HG02678 (cell line): ENCODE measurements around the gene NDC1.

Experiments used
- ATAC-seq: cut with Tn5 transposase; IDR thresholded peaks from one replicate; pipeline ENCODE4 v1.9.1; 2021; ENCODE audit warnings: mild to moderate bottlenecking, moderate library complexity; ENCODE audit not compliant: unreplicated experiment

NDC1 gene

DNA sequence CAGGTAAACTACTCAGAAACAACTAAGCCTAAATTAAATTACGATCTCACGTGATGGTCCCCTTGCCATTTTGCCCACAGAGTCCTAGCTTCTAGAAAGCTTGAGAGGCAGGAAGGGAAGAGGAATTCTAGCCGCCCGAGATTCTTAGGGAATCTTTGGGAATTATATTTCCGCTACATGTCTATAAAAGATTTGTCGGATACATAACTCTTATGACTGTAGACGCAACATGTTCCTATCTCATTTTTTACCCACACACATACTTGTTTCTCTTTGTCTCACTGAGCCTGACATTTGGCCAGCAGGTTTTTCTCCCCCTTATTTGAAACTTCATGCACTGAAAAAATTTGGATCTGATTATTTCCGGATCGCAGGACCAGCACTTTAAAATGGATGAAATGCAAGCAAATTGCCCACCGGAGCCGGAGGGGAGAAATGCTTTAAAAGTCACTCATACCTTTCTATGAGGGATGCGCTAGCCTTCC, 104.6 kb downstream of the NDC1 start:
- no peak for ATAC-seq

DNA sequence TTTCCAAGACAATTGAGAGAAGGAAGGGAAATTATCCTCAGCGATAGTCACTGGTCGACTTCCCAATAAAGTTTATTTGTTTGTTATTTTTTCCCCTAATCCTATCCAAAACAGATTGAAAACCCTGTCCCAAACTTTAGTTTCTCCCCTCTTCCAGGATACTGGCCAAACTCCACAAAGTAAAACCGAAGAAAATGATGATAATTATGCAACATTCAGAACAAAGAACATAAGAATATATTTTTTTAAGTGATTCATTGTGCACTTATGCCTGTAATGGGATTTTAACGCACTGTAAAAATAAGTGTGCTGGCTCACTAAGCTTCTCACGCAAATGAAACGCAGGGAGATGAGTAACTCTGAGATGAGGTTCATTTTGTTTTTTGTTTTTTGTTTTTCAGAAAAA, 105.2 kb downstream of the NDC1 start:
- no peak for ATAC-seq

DNA sequence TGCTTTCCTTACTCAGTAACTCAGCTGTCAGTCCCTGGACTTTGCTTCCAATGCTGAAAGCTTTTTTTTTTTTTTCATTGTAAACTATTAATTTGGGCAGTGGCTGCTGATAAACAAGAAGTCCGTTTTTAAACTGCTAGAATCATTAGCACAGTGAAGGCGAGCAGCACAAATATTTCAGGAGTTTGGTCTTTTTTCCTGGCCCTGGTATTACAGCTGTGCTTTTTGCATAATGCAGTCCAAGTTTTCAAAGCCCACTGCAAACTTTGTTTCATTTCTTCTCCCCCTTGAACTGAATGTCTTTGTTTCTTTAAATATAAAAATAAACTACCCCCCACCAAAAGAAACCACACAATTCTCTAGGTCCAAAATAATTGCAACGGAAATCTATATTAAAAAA, 105.7 kb downstream of the NDC1 start:
- no peak for ATAC-seq

DNA sequence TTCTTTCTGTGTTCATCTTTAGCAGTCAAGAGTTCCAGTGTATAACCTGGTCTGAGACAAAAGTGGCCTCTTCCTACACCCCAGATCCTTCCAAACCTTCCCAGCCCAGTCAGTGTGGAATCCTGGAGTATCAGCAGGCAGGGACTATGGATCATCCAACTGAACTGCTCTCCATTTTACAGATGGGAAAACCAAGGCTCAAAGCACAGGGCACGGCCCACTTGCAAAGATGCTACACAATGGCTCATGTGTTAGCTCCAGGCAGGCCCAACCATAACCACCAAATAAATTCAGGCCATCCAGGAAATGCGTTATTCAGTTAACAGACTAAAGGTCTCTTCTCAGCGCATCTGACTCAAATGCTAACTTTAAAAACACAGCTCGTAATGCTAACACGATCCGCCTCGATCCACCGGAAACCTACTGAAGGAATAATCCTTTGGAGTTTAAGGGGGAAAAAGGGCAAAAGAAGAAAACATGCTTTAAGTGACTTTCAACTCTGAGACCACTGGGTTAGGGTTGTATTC, 106.3 kb downstream of the NDC1 start:
- no peak for ATAC-seq

DNA sequence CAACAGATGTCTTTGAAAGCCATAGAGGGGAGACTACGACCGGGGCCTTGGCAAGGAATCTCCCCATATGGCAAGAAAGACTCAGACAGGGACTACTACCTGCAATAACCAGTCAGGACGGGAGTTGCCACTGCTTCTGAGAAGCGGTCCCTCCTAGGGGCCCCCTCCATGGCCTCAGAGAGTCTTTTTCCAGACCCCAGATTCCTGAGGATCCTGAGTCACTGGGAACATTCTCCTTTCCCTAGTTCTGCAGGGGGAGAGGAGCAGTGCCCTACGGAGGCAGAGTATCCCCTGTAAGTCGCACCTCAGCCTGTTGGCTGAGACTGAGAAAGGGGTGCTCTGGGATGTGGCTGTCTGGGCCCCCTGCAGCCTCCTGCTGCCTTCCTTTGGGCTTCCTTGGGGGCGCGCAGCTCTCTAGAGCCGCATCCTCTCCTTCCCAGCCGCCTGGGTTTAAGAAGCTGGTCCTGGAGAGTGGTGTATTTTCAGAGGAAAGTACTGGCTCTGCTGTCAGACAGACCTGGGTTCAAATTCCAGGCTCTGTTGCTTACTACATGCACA, 107.0 kb downstream of the NDC1 start:
- ATAC-seq, result no peak

DNA sequence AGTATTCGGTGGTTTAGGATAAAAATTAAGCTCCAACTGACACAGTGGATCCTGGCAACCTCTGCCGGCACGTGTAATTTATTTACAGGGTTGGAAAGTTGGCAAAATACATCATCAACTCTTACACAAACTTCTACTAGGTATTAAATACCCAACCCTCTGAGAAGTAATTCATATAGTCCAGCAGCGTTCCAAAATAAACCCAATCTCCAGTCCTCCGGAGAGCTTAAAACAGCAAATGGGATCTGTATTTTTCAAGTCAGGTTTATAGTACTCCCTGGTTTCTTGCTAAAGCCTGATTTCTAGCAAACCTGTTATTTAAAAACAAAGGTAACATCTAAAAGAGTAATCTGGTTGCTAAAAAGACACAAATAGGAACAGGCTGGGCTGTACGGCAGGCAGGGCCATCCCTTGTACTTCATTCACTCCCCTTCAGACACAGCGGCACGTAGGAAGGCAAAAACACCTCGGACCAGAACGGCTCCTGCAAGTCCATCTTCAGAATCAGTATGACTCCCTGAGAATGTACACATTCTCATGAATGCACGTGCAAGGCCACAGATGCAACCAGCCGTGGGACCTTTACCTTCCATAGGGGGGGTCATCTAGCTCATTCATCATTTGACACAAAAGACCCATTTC, 107.8 kb downstream of the NDC1 start:
- ATAC-seq, result no peak

DNA sequence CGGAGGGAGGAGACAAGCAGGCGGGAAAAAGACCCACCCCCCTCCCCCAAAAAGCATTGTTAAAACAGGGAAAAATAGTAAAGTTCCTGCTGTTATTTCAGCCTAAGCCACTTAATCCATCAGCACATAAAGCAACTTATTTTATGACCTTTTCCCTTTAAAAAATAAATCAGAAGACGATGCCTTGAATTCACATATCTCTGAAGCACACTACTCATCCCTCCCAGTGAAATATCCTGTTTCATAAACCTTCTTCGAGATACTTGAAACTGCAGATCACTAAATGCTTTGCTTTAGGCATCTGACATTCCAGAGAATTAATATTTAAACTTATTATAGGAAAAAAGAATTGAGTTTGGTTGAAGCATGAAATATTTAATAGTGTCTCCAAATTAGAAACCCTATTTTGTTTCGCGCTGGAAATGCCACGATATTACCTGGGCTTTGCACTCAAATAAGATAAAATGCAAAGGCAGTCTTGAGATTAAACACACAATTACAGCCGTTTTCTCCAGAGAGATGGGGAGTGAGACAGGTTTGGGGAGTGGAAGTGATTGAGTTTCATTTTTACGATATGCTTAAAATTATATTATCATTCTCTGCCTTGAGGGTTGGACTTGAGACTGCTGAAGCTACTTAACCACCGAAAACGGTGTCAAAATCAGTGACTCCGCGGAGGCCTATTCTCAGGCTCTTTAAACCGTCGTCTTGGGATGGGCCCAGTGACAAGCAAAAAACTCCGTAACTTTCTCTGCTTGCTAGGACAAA, 108.5 kb downstream of the NDC1 start:
- no peak for ATAC-seq

DNA sequence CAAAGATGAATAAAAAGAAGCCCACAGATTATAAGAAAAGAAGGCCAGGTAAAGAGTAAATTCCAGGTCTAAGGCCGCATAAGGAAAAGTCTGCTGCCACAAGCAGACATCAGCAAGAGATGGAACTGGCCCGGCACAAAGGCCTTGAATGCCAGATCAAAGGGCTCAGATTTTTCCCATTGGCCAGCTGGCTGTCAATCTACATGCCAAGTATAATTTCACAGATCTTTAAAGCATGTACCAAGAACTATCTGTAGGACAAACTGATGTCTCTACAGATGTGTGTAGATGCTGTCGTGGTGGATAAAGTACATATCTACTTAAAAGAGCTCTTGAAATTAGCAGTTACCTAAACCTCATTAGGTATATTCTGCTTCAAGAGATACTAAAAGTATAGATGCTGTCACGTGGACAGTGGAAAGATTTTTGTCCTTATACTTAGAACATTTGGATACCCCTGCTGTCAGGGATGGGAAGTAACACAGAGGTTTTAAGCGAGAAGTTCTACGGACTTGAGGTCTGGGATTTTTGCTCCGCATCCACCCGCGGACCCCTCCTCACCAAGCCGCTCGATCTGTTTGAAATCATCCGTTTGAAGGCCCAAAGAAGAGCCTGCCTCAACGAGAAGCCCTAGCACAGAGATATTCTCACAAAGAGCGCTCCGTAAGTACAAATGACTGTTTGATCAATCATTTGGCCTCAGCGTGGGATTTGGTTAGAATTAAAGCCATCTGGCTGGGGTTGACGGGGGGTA, 109.2 kb downstream of the NDC1 start:
- ATAC-seq, result no peak

DNA sequence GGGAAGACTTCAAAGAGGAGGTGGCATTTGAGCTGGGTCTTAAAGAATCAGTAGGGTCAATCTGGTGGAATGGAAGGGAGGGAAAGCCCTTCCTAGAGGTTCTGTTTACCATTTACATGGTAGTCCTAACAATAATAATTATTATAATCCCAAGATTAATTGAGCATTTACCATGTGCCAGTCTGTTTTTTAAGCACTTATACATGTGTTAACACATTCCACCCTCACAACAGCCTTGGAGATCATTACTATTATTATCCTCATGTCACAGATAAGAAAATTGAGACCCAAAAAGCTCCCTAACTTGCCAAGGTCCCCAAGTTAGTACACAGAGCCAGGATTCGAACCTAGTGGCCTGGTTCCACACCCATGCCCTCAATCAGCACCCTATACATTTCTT, 109.9 kb downstream of the NDC1 start:
- no peak for ATAC-seq

DNA sequence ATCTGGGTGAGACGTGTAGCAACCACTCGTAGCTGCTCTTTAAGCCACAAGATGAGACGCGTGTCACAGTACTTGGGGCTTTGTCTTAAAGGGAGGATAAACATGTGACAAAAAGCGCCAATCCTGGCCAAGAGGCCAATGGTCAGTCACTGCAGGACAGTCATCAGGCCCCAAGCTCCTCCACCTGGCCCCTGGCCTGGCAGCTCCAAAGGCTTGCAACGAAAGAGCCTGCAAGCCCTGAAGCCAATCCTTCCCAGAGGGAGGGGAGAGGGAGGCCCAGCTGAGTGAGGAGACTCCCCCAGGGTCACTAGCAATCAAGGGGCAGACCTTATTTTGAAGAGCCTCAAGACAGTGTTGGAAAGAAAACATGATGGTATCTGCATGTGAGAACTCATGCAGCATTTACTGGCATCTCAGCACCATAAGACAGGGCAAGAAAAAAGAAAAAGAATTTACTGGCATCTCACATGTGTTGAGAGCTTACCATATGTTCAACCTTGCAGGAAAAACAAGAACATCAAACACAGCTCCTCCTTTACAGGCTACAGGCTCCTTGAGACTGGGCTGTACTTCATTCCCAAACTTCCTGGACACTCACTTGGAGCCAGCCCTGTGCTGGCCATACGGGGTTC, 110.5 kb downstream of the NDC1 start:
- ATAC-seq, result no peak

DNA sequence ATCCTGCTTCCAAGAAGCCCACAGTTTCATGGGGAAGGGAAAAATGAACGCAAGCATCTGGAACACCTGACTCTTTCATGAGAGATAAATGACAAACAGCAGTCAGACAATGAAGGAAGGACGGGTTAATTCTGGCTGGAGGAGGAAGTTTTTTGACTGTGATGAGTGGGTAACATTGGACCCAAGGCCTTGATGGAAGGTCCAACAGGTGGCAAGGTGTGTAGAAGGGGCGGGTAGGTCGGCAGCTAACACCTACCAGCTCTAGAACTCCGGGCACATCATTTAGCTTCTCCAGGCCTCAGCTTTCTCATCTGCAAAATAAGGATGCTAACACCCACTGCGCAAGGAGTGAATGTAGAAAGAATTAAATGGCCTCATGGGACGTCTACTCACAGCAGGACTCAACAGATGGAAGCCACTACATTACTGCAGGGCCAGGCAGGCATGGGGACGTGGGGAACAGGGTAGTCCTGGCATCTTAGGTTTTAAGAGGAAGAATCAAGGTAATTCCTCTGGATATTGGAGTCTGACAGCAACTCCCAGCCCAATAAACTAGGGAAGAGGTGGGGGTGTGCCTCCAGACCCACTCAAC, 112.0 kb downstream of the NDC1 start:
- no peak for ATAC-seq

DNA sequence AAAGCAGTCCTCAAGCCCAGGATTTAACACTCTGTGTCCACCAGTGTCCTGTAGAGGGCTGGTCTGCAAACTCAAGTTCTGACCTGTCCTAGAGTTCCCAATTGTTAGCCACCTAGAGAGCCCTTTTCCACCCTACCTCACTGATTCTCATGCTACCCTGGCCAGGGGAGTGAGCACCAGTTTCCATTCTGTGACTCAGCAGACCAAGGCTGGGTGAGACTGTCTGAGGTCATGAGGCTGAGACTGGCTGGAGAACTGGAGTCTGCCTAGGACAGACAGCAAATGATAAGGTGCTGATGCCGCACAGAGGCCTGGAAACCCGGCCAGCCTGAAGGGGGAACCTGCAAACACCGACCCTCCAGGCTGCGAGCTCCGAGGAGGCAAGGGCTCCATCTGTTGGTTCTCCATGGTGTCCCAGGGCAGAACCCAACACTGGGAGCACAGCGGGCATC, 112.8 kb downstream of the NDC1 start:
- no peak for ATAC-seq

DNA sequence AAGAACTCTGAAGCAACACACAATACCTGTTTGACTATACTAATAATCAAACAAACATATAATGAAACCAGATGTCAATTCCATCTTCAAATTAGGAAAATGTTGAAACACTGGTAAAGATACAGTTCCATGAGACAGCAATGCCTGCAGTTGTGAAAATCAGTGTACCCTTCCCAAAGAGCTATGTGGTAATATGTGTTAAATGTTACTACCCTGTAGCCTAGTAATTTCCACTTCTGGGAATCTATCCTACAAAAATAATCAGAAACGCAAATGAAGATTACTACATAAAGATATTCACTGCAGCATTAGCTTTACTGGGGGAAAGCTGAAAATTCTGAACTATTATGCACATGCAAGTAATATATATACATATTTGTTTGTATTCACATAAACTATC, 116.1 kb downstream of the NDC1 start:
- no peak for ATAC-seq

DNA sequence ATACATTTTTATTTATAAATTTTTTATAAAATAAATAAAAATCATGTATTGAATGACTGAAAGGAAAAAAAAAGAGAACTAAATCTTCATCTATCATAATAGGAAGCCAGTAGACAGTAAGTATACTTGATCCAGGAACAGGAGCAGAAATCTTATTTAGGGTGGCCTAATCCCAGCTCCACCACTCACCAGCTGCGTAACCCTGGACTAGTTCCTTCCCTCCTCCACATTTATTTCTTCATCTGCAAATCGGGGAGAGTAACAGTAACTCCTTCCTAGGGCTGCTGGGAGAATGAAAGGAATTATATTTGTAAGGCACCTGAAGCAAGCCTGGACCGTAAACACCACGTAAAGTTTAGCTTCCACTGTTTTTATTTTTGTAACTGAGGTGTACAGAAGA, 117.0 kb downstream of the NDC1 start:
- ATAC-seq, result no peak

DNA sequence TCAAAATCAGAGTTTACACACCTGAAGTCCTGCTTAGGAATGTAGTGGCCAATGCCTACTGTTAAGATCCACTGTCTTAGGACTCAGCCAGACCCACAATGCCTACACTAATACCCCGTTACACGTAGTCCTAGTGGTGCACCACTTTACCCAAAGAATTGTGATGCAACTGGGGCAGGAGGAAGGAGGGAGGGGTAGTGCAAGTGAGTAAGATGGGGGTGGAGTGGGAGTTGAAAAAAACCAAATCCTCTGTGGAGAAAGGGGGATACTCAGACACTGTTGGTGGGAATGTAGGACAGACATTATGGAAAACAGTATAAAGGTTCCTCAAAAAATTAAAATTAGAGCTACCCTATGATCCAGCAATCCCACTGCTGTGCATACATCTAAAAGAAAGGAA, 118.6 kb downstream of the NDC1 start:
- no peak for ATAC-seq

DNA sequence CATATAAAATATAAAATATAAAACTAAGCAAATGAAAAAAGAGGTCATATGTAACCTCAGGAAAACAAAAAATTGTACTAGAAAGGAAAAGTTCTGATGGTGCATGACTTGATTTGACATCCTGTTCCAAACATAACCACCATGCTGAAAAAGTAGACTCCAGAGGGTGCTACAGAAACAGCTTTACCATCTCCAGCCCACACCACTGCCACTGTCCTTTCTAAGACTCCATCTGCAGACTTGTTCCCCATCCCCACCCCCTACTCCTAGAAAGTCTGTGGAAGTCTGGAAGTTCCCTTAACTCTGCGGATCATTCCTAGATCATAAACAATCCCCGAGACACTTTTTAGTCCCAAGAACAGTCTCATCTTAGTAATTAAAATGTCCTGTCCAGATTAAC, 119.7 kb downstream of the NDC1 start:
- ATAC-seq, result no peak

DNA sequence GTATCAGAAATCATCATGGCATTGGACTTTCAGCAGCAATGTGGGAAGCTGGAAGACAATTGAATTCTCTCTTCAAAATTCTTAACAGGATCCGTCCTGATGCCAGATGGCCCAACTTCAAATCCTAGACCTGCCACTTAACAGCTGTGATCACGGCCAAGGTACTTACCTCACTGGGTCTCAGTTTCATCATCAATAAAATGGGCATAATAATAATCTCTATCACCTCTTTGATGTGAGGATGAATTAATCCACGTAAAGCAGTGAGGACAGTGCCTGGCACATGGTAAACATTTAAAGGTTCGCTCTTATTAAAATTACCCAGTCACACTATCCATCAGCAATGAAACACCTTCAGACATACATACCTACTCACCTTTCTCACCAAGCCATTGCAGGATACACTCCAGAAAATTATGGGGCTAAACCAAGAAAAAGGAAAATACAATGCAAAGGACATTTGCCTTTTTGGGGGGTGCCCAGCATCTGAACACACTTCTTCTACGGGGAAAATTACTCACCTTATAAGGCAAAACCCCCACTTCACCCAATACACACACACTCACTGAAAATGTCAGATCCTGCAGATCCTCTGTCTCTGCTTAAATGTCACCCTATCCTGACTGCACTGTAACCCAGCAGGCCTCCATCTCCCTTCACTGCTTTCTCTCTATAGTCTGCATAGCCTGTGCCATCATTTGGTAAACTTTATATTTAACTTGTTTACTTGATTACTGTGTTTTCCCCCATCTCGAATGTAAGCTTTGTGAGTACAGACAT, 120.9 kb downstream of the NDC1 start:
- ATAC-seq, result no peak

DNA sequence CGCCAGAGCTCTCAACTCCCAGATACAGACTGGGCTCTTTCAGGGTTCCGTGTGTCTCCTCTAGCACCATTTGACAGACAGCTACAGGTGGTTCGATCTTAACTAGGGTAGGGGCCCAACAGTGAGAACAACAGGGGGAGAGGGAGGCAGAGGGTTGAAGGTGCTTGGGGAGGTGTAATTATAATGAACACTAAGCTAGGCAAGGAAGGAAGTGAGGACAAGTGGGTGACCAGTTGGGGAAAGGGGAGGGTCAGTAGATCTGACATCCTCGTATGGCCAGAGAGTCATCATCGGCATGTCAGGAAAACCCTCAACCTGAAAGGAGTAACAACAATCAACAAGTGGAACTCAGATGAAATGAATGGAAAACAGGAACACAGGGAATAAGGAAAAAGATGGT, 121.9 kb downstream of the NDC1 start:
- ATAC-seq, result no peak

DNA sequence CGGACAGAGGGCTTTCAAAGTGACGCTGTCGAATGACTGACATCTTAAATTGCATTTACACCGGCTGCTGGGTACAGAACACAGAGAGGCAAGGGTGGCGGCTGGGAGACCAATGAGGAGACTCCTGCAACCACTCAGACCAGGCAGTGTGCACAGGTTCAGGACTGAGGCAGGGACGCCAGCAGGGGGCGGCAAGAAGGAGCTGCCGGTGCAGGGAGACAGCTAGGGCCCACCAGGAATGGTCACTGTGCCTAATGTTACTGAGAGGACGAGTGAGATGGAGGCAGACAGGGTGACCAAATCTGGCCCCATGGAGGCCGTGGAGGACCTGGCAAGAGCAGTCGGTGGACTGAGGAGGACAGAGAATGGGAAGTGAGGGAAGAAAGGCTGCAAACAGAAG, 122.6 kb downstream of the NDC1 start:
- ATAC-seq, result no peak
